GM23338 (cell line): Measurements from ENCODE around the gene FGF19. TPM values are rescaled to one million over a fixed set of nuclear protein-coding genes. Genes with fewer than 3 reads are reported as not detected.

Experiments used
- ATAC-seq: fragments of 200-7000 bp; cut with Tn5 transposase; 3 replicates; pipeline ENCODE4 v1.9.1; 2020
- DNase-seq: peaks from one replicate; pipeline ENCODE4 v3.0.0-alpha.2; 2015; ENCODE audit warnings: low spot score
- H2AFZ ChIP-seq: fragments of 200-600 bp; sonication (generic); 2 replicates; pipeline ENCODE4 v1.8.0; 2016; ENCODE audit warnings: antibody characterized with exemption, mild to moderate bottlenecking, moderate library complexity
- H3F3A ChIP-seq: fragments of 200-600 bp; sonication (generic); replicated peaks from 2 replicates; pipeline ENCODE4 v1.8.0; 2017; ENCODE audit warnings: antibody characterized with exemption, mixed run types, low read depth
- H3K27ac ChIP-seq: fragments of 200-600 bp; sonication (generic); 2 replicates; pipeline ENCODE4 v1.6.1; 2016; ENCODE audit warnings: low read depth
- H3K27me3 ChIP-seq: fragments of 200-600 bp; sonication (generic); 2 replicates; pipeline ENCODE4 v1.8.0; 2016; ENCODE audit warnings: mild to moderate bottlenecking, mixed run types, moderate library complexity; ENCODE audit not compliant: insufficient read depth
- H3K36me3 ChIP-seq: fragments of 200-600 bp; sonication (generic); 2 replicates; pipeline ENCODE4 v1.8.0; 2016; ENCODE audit warnings: mild to moderate bottlenecking; ENCODE audit not compliant: insufficient read depth
- H3K4me1 ChIP-seq: fragments of 200-600 bp; sonication (generic); 2 replicates; pipeline ENCODE4 v1.8.0; 2016; ENCODE audit warnings: mild to moderate bottlenecking, moderate library complexity; ENCODE audit not compliant: insufficient read depth
- H3K4me2 ChIP-seq: fragments of 200-600 bp; sonication (generic); 2 replicates; pipeline ENCODE4 v1.7.1; 2017; ENCODE audit warnings: mixed run types
- H3K4me3 ChIP-seq: fragments of 200-600 bp; sonication (generic); 2 replicates; pipeline ENCODE4 v1.6.1; 2016; ENCODE audit warnings: mixed run types
- H3K79me2 ChIP-seq: fragments of 200-600 bp; sonication (generic); replicated peaks from 2 replicates; pipeline ENCODE4 v1.8.0; 2017; ENCODE audit warnings: mild to moderate bottlenecking; ENCODE audit not compliant: insufficient read depth
- H3K9me2 ChIP-seq: fragments of 200-600 bp; sonication (generic); 2 replicates; pipeline ENCODE4 v1.8.0; 2017; ENCODE audit not compliant: insufficient read depth
- H4K20me1 ChIP-seq: fragments of 200-600 bp; sonication (generic); replicated peaks from 2 replicates; pipeline ENCODE4 v1.8.0; 2017; ENCODE audit warnings: mild to moderate bottlenecking; ENCODE audit not compliant: insufficient read depth
- H3K27ac Mint-ChIP-seq: 2 replicates; pipeline ENCODE4 v1.8.0; 2020; ENCODE audit warnings: inconsistent platforms, mild to moderate bottlenecking, moderate library complexity, mixed read lengths
- H3K27me3 Mint-ChIP-seq: 3 replicates; pipeline ENCODE4 v1.8.0; 2022; ENCODE audit warnings: low read depth, mild to moderate bottlenecking, moderate library complexity, mixed read lengths, inconsistent platforms; ENCODE audit not compliant: insufficient read depth, poor library complexity
- H3K36me3 Mint-ChIP-seq: 3 replicates; pipeline ENCODE4 v1.8.0; 2021; ENCODE audit warnings: low read depth, mild to moderate bottlenecking, inconsistent platforms, moderate library complexity, mixed read lengths
- H3K4me1 Mint-ChIP-seq: 3 replicates; pipeline ENCODE4 v1.8.0; 2020; ENCODE audit warnings: mild to moderate bottlenecking, inconsistent platforms, mixed read lengths
- H3K4me3 Mint-ChIP-seq: 3 replicates; pipeline ENCODE4 v1.8.0; 2021; ENCODE audit warnings: moderate library complexity, mild to moderate bottlenecking, inconsistent platforms, mixed read lengths
- H3K9me3 Mint-ChIP-seq: 3 replicates; pipeline ENCODE4 v1.8.0; 2020; ENCODE audit warnings: moderate library complexity, mild to moderate bottlenecking, inconsistent platforms, mixed read lengths
- CREB1 ChIP-seq: fragments of 250-450 bp; sonication (Bioruptor Pico); IDR thresholded peaks from 2 replicates; pipeline ENCODE4 v1.5.0; 2020; ENCODE audit warnings: low read depth, mild to moderate bottlenecking, moderate library complexity
- EZH2 ChIP-seq: fragments of 200-600 bp; sonication (generic); IDR thresholded peaks from one replicate; pipeline ENCODE4 v1.8.0; 2017; ENCODE audit warnings: antibody characterized with exemption, mild to moderate bottlenecking, low read depth; ENCODE audit not compliant: unreplicated experiment
- EZH2phosphoT487 ChIP-seq: fragments of 200-600 bp; sonication (generic); IDR thresholded peaks from one replicate; pipeline ENCODE4 v1.8.1; 2018; ENCODE audit warnings: antibody characterized with exemption; ENCODE audit not compliant: unreplicated experiment
- JUNB ChIP-seq: IDR thresholded peaks from one replicate; pipeline ENCODE4 v1.6.1; 2016; ENCODE audit warnings: antibody characterized with exemption; ENCODE audit not compliant: unreplicated experiment
- NANOG ChIP-seq: IDR thresholded peaks from 2 replicates; pipeline ENCODE4 v1.6.1; 2016; ENCODE audit warnings: antibody characterized with exemption, borderline replicate concordance
- POLR2AphosphoS5 ChIP-seq: IDR thresholded peaks from 2 replicates; pipeline ENCODE4 v1.6.1; 2016; ENCODE audit warnings: antibody characterized with exemption, low read depth
- STAT1 ChIP-seq: IDR thresholded peaks from one replicate; pipeline ENCODE4 v1.6.1; 2016; ENCODE audit warnings: antibody characterized with exemption; ENCODE audit not compliant: unreplicated experiment
- ZNF114 ChIP-seq: fragments of 250-450 bp; sonication (Bioruptor Pico); IDR thresholded peaks from 2 replicates; pipeline ENCODE4 v1.5.0; 2020; ENCODE audit warnings: mild to moderate bottlenecking, moderate library complexity
- ZNF331 ChIP-seq: fragments of 250-450 bp; sonication (Bioruptor Pico); IDR thresholded peaks from 2 replicates; pipeline ENCODE4 v1.5.0; 2020; ENCODE audit warnings: low read depth, mild to moderate bottlenecking, moderate library complexity
- polyA plus RNA-seq: library from polyadenylated mRNA; unstranded; fragments of >200 nt; fragmentation: Nextera tagmentation; extraction: Ambion mirVana; gene quantifications from 2 replicates; pipeline ENCODE4 v1.2.1, GENCODE V29; 2016
- total RNA-seq: library from RNA; depleted of rRNA; stranded (reverse); fragments of >200 nt; shearing (Covaris generic); gene quantifications from 2 replicates; pipeline ENCODE4 v1.2.3, GENCODE V29; 2014
- TF ChIP-seq, protein P1 (sequence below), 2 experiments: fragments of 200-600 bp in 1 of 2; sonication (generic) in 1 of 2; conservative IDR thresholded peaks; 2 replicates each; pipeline versions ENCODE4 v1.5.1 to v1.6.1; 2016 to 2017; ENCODE audit warnings: antibody characterized with exemption in 2 of 2, low read depth in 2 of 2, mild to moderate bottlenecking in 2 of 2, moderate library complexity in 1 of 2
- TF ChIP-seq, protein P2 (sequence below): IDR thresholded peaks from one replicate; pipeline ENCODE4 v1.6.1; 2018; ENCODE audit warnings: antibody characterized with exemption; ENCODE audit not compliant: unreplicated experiment
- TF ChIP-seq, protein P3 (sequence below): fragments of 250-450 bp; sonication (Bioruptor Pico); IDR thresholded peaks from 2 replicates; pipeline ENCODE4 v1.5.0; 2020; ENCODE audit warnings: mild to moderate bottlenecking, moderate library complexity

Gene FGF19
- total and polyA plus RNA-seq, 2 experiments from 2014 or later: 21.7 to 36.1 TPM

DNA sequence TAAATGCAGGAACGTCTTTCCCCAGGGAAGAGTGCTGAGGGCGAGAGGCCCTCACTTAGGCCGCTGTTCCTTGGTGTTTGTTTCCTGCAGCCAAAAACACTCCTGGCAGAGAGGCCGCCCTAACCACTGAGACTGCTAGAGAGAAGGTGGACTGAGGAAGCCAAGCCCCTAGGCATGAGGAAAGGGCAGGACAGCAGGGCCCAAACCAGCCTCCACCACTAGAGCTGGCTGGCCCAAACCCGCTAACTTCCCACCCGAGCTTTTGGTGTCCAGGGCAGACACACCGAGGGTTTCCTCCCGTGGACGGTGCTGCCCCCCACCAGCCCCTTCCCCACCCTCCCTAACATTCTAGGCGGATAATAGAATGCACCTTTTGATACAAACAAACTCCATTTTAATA lies 6.0 kb downstream of the FGF19 start (continued):
- TF ChIP-seq, protein P1, sequence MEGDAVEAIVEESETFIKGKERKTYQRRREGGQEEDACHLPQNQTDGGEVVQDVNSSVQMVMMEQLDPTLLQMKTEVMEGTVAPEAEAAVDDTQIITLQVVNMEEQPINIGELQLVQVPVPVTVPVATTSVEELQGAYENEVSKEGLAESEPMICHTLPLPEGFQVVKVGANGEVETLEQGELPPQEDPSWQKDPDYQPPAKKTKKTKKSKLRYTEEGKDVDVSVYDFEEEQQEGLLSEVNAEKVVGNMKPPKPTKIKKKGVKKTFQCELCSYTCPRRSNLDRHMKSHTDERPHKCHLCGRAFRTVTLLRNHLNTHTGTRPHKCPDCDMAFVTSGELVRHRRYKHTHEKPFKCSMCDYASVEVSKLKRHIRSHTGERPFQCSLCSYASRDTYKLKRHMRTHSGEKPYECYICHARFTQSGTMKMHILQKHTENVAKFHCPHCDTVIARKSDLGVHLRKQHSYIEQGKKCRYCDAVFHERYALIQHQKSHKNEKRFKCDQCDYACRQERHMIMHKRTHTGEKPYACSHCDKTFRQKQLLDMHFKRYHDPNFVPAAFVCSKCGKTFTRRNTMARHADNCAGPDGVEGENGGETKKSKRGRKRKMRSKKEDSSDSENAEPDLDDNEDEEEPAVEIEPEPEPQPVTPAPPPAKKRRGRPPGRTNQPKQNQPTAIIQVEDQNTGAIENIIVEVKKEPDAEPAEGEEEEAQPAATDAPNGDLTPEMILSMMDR (conservative IDR thresholded peaks at IDR 0.05; ENCODE audit: low read depth in 2 of 2): no peak

DNA sequence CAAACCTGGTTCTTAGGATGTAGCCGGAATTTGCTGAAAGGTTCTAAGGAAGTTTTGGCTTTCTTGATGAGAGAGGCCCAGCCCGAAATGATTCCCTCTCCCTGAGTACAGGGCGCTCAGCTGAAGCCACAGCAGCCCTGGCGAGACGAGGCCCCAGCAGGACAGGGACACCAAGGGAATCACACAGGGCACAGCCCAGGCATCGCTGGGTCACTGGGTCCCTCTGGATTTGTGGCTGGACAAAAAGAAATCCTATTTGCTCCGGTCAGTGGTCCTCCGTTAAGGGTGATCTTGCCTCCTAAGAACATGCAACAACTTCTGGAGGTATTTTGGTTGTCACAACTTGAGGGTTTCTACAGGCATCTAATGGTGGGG lies 6.4 kb downstream of the FGF19 start:
- Histone ChIP-seq H3F3A (peaks cover 29% of the 10 kb centered on the region), H3K4me2 (no peak overlapping the region), H3K4me3 (no peak overlapping the region), H3K27me3 (no peaks in the 10 kb centered on the region), H2AFZ (no peak overlapping the region), H3K79me2 (peaks cover 17% of the 10 kb centered on the region), H4K20me1 (peaks cover 7% of the 10 kb centered on the region), H3K27ac (peak overlapping the region; percentile 78; the same call in 1 of the 2 replicates), H3K36me3 (peaks cover 20% of the 10 kb centered on the region), H3K4me1 (peaks cover 24% of the 10 kb centered on the region), H3K9me2 (no peaks in the 10 kb centered on the region)
- H3K27ac Mint-ChIP-seq: no peak overlapping the region
- ATAC-seq: no peak
- peaks cover 32% of the 10 kb centered on the region for H3K36me3 Mint-ChIP-seq
- peaks cover 38% of the 10 kb centered on the region for H3K4me1 Mint-ChIP-seq
- peaks cover 12% of the 10 kb centered on the region for H3K27me3 Mint-ChIP-seq
- H3K9me3 Mint-ChIP-seq: no peaks in the 10 kb centered on the region
- H3K4me3 Mint-ChIP-seq: no peak overlapping the region
- DNase-seq: no peak
- TF ChIP-seq EZH2phosphoT487 (no peak), EZH2 (no peak), ZNF331 (CRISPR knock-in tag) (no peak), POLR2AphosphoS5 (no peak), CREB1 (no peak), NANOG (no peak), JUNB (no peak), ZNF114 (CRISPR knock-in tag) (no peak), STAT1 (no peak)
- TF ChIP-seq, protein P2, sequence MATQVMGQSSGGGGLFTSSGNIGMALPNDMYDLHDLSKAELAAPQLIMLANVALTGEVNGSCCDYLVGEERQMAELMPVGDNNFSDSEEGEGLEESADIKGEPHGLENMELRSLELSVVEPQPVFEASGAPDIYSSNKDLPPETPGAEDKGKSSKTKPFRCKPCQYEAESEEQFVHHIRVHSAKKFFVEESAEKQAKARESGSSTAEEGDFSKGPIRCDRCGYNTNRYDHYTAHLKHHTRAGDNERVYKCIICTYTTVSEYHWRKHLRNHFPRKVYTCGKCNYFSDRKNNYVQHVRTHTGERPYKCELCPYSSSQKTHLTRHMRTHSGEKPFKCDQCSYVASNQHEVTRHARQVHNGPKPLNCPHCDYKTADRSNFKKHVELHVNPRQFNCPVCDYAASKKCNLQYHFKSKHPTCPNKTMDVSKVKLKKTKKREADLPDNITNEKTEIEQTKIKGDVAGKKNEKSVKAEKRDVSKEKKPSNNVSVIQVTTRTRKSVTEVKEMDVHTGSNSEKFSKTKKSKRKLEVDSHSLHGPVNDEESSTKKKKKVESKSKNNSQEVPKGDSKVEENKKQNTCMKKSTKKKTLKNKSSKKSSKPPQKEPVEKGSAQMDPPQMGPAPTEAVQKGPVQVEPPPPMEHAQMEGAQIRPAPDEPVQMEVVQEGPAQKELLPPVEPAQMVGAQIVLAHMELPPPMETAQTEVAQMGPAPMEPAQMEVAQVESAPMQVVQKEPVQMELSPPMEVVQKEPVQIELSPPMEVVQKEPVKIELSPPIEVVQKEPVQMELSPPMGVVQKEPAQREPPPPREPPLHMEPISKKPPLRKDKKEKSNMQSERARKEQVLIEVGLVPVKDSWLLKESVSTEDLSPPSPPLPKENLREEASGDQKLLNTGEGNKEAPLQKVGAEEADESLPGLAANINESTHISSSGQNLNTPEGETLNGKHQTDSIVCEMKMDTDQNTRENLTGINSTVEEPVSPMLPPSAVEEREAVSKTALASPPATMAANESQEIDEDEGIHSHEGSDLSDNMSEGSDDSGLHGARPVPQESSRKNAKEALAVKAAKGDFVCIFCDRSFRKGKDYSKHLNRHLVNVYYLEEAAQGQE: no peak
- TF ChIP-seq, protein P3, sequence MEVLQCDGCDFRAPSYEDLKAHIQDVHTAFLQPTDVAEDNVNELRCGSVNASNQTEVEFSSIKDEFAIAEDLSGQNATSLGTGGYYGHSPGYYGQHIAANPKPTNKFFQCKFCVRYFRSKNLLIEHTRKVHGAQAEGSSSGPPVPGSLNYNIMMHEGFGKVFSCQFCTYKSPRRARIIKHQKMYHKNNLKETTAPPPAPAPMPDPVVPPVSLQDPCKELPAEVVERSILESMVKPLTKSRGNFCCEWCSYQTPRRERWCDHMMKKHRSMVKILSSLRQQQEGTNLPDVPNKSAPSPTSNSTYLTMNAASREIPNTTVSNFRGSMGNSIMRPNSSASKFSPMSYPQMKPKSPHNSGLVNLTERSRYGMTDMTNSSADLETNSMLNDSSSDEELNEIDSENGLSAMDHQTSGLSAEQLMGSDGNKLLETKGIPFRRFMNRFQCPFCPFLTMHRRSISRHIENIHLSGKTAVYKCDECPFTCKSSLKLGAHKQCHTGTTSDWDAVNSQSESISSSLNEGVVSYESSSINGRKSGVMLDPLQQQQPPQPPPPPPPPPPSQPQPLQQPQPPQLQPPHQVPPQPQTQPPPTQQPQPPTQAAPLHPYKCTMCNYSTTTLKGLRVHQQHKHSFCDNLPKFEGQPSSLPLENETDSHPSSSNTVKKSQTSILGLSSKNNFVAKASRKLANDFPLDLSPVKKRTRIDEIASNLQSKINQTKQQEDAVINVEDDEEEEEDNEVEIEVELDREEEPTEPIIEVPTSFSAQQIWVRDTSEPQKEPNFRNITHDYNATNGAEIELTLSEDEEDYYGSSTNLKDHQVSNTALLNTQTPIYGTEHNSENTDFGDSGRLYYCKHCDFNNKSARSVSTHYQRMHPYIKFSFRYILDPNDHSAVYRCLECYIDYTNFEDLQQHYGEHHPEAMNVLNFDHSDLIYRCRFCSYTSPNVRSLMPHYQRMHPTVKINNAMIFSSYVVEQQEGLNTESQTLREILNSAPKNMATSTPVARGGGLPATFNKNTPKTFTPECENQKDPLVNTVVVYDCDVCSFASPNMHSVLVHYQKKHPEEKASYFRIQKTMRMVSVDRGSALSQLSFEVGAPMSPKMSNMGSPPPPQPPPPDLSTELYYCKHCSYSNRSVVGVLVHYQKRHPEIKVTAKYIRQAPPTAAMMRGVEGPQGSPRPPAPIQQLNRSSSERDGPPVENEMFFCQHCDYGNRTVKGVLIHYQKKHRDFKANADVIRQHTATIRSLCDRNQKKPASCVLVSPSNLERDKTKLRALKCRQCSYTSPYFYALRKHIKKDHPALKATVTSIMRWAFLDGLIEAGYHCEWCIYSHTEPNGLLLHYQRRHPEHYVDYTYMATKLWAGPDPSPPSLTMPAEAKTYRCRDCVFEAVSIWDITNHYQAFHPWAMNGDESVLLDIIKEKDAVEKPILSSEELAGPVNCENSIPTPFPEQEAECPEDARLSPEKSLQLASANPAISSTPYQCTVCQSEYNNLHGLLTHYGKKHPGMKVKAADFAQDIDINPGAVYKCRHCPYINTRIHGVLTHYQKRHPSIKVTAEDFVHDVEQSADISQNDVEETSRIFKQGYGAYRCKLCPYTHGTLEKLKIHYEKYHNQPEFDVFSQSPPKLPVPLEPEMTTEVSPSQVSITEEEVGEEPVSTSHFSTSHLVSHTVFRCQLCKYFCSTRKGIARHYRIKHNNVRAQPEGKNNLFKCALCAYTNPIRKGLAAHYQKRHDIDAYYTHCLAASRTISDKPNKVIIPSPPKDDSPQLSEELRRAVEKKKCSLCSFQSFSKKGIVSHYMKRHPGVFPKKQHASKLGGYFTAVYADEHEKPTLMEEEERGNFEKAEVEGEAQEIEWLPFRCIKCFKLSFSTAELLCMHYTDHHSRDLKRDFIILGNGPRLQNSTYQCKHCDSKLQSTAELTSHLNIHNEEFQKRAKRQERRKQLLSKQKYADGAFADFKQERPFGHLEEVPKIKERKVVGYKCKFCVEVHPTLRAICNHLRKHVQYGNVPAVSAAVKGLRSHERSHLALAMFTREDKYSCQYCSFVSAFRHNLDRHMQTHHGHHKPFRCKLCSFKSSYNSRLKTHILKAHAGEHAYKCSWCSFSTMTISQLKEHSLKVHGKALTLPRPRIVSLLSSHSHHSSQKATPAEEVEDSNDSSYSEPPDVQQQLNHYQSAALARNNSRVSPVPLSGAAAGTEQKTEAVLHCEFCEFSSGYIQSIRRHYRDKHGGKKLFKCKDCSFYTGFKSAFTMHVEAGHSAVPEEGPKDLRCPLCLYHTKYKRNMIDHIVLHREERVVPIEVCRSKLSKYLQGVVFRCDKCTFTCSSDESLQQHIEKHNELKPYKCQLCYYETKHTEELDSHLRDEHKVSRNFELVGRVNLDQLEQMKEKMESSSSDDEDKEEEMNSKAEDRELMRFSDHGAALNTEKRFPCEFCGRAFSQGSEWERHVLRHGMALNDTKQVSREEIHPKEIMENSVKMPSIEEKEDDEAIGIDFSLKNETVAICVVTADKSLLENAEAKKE (CRISPR knock-in tag): no peak
- TF ChIP-seq, protein P1 (conservative IDR thresholded peaks at IDR 0.05; ENCODE audit: low read depth in 2 of 2): no peak
